ENCODE data around the gene MAB21L4.

MAB21L4 gene

DNA sequence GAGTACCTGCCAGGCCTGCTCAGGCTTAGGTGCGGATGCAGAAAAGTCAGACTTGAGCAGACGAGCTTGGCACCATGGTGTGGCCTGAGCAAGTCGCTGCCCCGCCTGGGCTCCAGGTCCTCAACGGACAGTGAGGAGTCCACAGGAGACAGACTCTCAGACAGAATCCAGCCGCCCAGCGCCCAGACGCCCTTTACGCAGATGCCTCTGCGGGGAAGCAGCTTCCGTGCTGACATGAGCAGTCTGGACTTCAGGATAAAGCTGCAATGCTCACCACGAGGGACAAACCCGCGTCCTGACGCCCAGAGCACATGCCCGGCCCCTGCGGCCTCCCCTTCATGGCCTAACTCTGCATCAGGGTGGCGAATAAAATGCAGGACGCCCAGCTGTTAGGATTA, 3.5 kb upstream of the MAB21L4 start:
- no peak for DNase-seq (ENCODE audit: low spot score)
- TF ChIP-seq, protein P1, sequence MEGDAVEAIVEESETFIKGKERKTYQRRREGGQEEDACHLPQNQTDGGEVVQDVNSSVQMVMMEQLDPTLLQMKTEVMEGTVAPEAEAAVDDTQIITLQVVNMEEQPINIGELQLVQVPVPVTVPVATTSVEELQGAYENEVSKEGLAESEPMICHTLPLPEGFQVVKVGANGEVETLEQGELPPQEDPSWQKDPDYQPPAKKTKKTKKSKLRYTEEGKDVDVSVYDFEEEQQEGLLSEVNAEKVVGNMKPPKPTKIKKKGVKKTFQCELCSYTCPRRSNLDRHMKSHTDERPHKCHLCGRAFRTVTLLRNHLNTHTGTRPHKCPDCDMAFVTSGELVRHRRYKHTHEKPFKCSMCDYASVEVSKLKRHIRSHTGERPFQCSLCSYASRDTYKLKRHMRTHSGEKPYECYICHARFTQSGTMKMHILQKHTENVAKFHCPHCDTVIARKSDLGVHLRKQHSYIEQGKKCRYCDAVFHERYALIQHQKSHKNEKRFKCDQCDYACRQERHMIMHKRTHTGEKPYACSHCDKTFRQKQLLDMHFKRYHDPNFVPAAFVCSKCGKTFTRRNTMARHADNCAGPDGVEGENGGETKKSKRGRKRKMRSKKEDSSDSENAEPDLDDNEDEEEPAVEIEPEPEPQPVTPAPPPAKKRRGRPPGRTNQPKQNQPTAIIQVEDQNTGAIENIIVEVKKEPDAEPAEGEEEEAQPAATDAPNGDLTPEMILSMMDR (IDR thresholded peaks at IDR 0.05; ENCODE audit: extremely low read depth, missing control alignments), result no peak

DNA sequence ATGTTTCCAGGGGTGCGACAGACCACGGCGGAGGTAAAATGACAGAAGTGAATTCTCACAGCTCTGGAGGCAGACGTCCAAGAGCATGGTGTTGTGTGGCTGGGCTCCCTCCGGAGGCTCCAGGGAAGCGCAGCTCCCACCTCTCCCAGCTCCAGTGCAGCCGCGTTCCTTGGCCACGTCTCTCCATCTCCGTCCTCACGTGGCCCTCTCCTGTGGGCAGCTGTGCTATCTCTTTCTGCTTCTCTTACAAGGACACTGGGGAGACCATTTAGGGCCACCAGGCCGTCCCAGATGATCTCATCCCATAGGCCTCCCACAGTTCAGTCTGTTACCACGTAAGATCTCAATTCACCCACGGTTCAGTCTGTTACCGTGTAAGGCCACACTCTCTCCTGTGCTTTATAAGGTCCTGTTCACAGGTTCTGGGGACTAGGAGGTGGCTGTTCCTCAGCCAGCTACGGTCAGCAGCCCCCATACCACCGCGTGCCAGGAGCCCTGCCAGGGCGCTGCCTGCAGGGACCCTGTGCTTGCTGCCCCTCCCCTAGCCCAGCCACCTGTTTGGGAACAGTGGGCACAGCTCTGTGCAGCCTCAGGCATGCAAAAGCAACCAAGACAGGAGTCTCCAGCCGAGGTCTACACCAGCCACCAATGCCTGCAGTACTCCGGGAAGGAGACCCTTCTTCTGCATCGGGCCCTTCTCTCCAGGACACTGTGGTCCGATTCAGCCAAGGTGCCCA, 2.9 kb upstream of the MAB21L4 start:
- TF ChIP-seq, protein P1 (IDR thresholded peaks at IDR 0.05; ENCODE audit: extremely low read depth, missing control alignments), result no peak
- no peak for DNase-seq (ENCODE audit: low spot score)

DNA sequence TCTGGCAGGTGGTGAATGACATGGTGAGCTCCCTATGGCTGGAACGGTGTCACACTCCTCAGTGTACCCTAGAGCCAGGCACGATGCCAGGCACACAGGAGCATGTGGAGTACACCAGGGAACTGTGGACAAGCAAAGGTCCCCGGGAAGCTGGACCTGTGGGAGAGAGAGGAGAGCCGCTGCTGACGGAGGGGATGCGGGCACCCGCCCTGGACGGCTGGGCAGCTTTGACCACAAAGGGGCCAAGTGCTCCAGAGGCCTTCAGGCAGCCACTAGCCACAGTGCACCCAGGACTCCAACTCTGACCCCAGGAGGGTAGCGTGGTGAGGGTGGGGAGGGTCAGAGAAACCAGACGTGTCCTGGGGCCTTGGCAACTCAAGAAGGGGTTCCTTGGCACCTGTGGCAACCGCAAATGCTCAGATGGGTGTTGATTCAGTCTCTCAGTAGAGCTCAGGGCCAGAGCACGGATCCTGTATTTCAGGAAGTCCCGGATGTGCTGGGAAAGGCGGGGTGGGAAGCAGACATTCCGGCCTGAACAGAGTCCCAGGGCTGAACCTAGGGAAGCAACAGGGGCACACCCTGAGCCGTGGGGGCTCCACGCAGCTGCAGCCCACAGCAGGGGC, 2.3 kb upstream of the MAB21L4 start:
- no peak for DNase-seq (ENCODE audit: low spot score)
- TF ChIP-seq, protein P1 (IDR thresholded peaks at IDR 0.05; ENCODE audit: extremely low read depth, missing control alignments), result no peak

DNA sequence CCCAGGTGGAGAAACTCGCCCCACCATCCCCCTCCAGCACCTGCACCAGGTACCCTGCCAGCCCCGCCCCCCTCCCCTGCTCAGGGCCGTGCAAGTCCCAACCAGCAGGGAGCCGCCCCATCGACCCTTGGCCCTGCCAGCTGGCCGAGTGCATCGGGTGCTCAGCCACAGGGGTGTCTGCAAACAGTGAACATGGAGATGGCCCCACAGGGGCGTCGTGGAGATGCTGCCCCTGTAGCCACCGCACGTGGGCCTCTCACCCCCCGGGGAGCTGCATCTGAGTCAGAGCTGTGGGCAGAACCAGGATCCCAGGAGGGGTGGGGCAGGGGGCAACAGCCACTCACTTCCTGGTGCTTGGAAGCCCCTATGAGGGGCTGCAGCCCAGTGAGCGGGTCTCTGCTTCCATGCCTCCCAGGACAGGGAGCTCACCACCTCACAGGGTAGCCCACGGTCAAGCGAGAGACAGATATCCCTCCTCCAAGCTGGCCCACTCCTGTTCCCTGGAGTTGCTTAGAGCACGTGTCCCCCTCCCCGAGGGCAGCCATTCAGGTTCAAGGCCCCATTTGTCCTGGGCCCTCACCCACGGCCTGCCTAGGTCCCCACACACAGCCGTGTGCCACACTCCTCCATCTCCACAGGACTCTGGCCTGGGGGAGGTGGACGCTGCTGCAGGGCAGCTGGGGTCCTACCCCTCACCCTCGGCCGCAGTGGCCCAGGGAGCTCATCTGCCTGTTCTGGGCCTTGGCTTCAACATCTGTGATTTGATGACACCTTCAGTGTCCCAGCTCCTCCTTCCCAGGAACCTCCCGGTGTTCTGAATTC, 1.1 kb upstream of the MAB21L4 start:
- no peak for DNase-seq (ENCODE audit: low spot score)

DNA sequence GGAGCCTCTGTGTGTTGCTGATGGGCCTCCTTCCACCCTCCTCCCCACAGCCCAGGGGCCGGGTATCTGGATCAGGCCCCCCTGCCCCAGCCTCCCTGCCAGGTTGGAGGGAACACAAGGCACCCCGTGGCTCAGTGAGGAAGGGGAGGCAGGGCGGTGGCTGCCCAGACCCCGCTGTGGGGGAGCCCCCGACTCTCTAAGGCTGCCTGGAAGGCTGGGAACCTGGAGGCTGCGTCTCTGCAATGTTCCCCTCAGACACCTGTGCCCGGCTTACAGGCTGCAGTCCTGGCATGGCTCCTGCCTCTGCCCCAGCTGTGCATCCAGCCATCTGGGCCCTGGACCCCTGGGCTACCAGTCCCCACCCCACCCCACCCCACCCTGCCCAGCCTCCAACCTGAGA, 438 bp upstream of the MAB21L4 start:
- no peak for DNase-seq (ENCODE audit: low spot score)
- TF ChIP-seq, protein P1 (IDR thresholded peaks at IDR 0.05; ENCODE audit: extremely low read depth, missing control alignments), result no peak

More for the DNA sequence above, 1.1 kb upstream of the MAB21L4 start:
- TF ChIP-seq, protein P1 (IDR thresholded peaks at IDR 0.05; ENCODE audit: extremely low read depth, missing control alignments), result no peak

DNA sequence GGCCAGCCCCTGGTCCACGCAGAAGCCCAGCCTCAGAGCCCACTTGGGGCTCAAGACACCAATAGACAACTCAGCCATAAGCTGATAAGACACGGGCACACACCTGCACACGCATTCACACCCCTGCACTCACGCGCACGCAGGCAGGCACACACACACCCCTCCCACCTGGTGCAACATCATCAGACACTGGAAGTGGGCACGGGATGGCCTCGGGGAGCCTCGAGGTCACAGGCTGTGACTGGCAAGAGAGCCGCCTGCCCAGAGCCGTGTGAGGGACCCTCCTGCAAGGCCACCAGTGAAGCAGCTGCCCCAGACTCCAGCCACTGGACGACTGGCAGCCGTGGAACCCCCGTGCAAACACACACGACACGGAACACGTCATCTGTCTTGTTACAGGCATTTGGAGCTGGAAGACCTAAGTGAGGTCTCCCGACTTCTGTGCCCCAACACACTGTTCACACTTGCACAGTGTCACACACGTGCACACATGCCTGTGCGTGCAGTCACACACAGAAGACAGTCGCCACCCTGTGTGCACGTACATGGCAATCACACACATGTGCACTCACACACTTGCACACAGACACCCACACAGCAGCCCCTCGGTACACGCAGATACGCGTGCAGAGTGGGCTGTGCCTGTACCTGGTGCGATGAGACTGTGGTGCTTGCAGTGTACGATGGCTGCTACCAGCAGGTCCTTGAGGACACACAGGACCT, 959 bp downstream of the MAB21L4 start:
- TF ChIP-seq, protein P1 (IDR thresholded peaks at IDR 0.05; ENCODE audit: extremely low read depth, missing control alignments), result no peak
- DNase-seq (ENCODE audit: low spot score), result no peak

Data from GM20000 (cell line).